ENCODE measurements around the gene ANKRD55. TPM values are rescaled to one million over a fixed set of nuclear protein-coding genes. Genes with fewer than 3 reads are reported as not detected.

The ANKRD55 gene
- total and polyA plus RNA-seq, 9 of the 15 experiments (the other 6 are each of a cell fraction or from before 2014, with no cell fraction given) = 3.4 to 10.6 (median 6.5) TPM

DNA sequence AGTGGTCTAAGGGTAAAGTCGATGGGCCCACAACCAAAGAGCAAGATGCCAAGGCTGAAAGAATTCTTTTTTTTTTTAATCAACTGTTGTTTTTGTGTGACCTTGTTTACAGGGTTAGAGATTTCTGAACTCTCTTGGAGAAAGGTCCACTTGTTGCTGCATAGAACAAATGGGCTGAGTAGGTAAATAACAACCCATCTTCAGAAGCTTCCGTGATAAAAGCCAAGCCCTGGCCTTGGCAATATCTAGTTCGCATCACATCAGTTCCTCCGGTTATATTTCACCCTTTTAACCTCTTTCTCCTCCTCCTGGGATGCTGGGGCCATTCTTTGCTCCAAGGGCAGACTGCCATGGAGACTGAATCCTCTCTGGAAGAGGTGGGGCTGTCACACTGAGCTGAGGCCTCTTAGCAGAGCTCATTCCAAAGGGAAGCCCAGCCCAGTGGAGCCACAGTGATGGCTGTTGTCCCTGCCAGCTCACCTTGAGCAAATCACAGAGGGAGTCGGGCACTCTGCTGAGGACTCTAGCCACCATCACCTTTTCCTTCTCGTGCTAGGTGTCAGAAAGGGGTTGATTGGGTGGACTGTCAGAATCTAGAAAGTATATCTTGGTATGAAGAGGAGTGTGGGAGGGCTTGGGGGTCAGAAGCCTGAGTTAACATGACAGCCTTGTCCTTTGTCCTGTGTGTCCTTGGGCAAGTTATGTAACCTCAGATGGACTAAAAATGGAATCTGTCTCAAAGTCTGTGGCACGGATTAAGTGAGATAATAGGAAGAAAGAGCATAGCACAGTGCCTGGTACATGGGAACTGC is 17.9 kb downstream of the ANKRD55 start:
- H3K9me3 ChIP-seq (replicated peaks; ENCODE audit: control insufficient read depth, insufficient read depth, low read depth, low read length) = peaks cover 4% of the 10 kb centered on the region; the same call in 1 of the 2 replicates
- no TSS peak for BruUV-seq (replicated peaks)
- ChIA-PET POLR2A (interaction anchor here (0.6 kb wide), 1 partner anchor 232 kb away, joined by 4 read pairs; no protein-coding TSS in a partner anchor), CTCF (ENCODE audit: low intra/inter-chr PET ratio) (no interaction called here)
- TF ChIP-seq, protein P1, sequence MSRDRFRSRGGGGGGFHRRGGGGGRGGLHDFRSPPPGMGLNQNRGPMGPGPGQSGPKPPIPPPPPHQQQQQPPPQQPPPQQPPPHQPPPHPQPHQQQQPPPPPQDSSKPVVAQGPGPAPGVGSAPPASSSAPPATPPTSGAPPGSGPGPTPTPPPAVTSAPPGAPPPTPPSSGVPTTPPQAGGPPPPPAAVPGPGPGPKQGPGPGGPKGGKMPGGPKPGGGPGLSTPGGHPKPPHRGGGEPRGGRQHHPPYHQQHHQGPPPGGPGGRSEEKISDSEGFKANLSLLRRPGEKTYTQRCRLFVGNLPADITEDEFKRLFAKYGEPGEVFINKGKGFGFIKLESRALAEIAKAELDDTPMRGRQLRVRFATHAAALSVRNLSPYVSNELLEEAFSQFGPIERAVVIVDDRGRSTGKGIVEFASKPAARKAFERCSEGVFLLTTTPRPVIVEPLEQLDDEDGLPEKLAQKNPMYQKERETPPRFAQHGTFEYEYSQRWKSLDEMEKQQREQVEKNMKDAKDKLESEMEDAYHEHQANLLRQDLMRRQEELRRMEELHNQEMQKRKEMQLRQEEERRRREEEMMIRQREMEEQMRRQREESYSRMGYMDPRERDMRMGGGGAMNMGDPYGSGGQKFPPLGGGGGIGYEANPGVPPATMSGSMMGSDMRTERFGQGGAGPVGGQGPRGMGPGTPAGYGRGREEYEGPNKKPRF (IDR thresholded peaks at IDR 0.05; ENCODE audit: low read depth, low read length) = no peak
- TF ChIP-seq ZNF75A (CRISPR knock-in tag; IDR thresholded peaks at IDR 0.05) (no peak), ZNF79 (CRISPR knock-in tag; IDR thresholded peaks at IDR 0.05; ENCODE audit: low read depth) (no peak), NCOA4 (IDR thresholded peaks at IDR 0.05; ENCODE audit: partially characterized antibody) (no peak), SNRNP70 (optimal IDR thresholded peaks at IDR 0.05; ENCODE audit: low read depth, low read length) (no peak), ZNF408 (CRISPR knock-in tag; IDR thresholded peaks at IDR 0.05; ENCODE audit: low read depth) (no peak), ZNF24 (IDR thresholded peaks at IDR 0.05) (no peak)
- in situ Hi-C loops (cut with MboI) (no loop called here), intact Hi-C loops (cut with micrococcal nuclease) (no loop called here)
- no peak overlapping the region for H3K27ac ChIP-seq (ENCODE audit: extremely low read depth, low read depth, low read length)
- no peaks in the 10 kb centered on the region for H3K79me2 ChIP-seq (ENCODE audit: control insufficient read depth, insufficient read depth, low read length)
- no peak overlapping the region for H2AFZ ChIP-seq (ENCODE audit: low read depth, low read length)
- no peak overlapping the region for H3K9ac ChIP-seq (ENCODE audit: insufficient read depth in 1 of 2, low read depth in 2 of 2, low read length in 2 of 2)
- no peaks in the 10 kb centered on the region for H3K27me3 ChIP-seq (ENCODE audit: control insufficient read depth in 2 of 2, insufficient read depth in 2 of 2, low read length in 2 of 2)
- 9% methylated on average over 7 of the region's 7 CpGs for WGBS (ENCODE audit: insufficient coverage, low coverage, missing lambda C conversion rate)
- H3K4me2 ChIP-seq (ENCODE audit: insufficient read depth, low read length) = no peak overlapping the region
- H3K4me1 ChIP-seq (replicated peaks in 1 of 2; ENCODE audit: control insufficient read depth in 2 of 2, insufficient read depth in 2 of 2, low read length in 2 of 2) = no peaks in the 10 kb centered on the region
- no peak for ATAC-seq
- no peaks in the 10 kb centered on the region for H4K20me1 ChIP-seq (replicated peaks; ENCODE audit: control insufficient read depth, insufficient read depth, low read length)
- H3K9me1 ChIP-seq (ENCODE audit: control insufficient read depth, insufficient read depth, low read length) = no peaks in the 10 kb centered on the region
- no peak overlapping the region for H3K4me3 ChIP-seq
- DNase-seq (ENCODE audit: extremely low read depth in 1 of 4, low spot score in 3 of 4) = no peak
- no peaks in the 10 kb centered on the region for H3K36me3 ChIP-seq (ENCODE audit: control insufficient read depth, insufficient read depth, low read length)
- no peak for FAIRE-seq

Measured in K562 (cell line).